DOHH2 (cell line): ENCODE measurements around the gene SCG5.

Experiments used
- H3F3A ChIP-seq: fragments of 200-600 bp; sonication (generic), shearing (Covaris generic); 2 replicates; pipeline ENCODE4 v1.6.0; 2016; ENCODE audit warnings: antibody characterized with exemption, mild to moderate bottlenecking; ENCODE audit not compliant: control insufficient read depth, insufficient read depth
- H3K27ac ChIP-seq: fragments of 200-600 bp; sonication (generic); 2 replicates; pipeline ENCODE4 v1.5.1; 2014; ENCODE audit warnings: low read depth, mild to moderate bottlenecking, low read length, moderate library complexity
- H3K27me3 ChIP-seq: fragments of 200-600 bp; sonication (generic); 2 replicates; pipeline ENCODE4 v1.6.1; 2014; ENCODE audit warnings: mild to moderate bottlenecking, low read length, mixed read lengths; ENCODE audit not compliant: control insufficient read depth
- H3K36me3 ChIP-seq: fragments of 200-600 bp; sonication (generic); 2 replicates; pipeline ENCODE4 v1.6.1; 2014; ENCODE audit warnings: mild to moderate bottlenecking, low read length, moderate library complexity, mixed read lengths; ENCODE audit not compliant: control insufficient read depth
- H3K4me1 ChIP-seq: fragments of 200-600 bp; sonication (generic); 2 replicates; pipeline ENCODE4 v1.6.1; 2014; ENCODE audit warnings: mild to moderate bottlenecking, low read length, mixed read lengths; ENCODE audit not compliant: control insufficient read depth
- H3K4me2 ChIP-seq: fragments of 200-600 bp; sonication (generic); 2 replicates; pipeline ENCODE4 v1.6.0; 2014; ENCODE audit warnings: mild to moderate bottlenecking, low read length, moderate library complexity
- H3K4me3 ChIP-seq: fragments of 200-600 bp; sonication (generic); 2 replicates; pipeline ENCODE4 v1.5.1; 2014; ENCODE audit warnings: mild to moderate bottlenecking, low read length, mixed read lengths
- H3K79me2 ChIP-seq: fragments of 200-600 bp; sonication (generic); 2 replicates; pipeline ENCODE4 v1.6.1; 2014; ENCODE audit warnings: mild to moderate bottlenecking, low read length, mixed read lengths; ENCODE audit not compliant: control insufficient read depth
- H3K9me2 ChIP-seq: fragments of 200-600 bp; sonication (generic); replicated peaks from 2 replicates; pipeline ENCODE4 v1.6.1; 2014; ENCODE audit warnings: mild to moderate bottlenecking, low read length, mixed read lengths; ENCODE audit not compliant: control insufficient read depth
- H3K9me3 ChIP-seq: fragments of 200-600 bp; sonication (generic); 2 replicates; pipeline ENCODE4 v1.6.1; 2014; ENCODE audit warnings: antibody characterized with exemption, low read length, mixed read lengths; ENCODE audit not compliant: control insufficient read depth, insufficient read depth
- H4K20me1 ChIP-seq: fragments of 200-600 bp; sonication (generic); 2 replicates; pipeline ENCODE4 v1.6.0; 2014; ENCODE audit warnings: low read depth, mild to moderate bottlenecking, antibody characterized with exemption, low read length, moderate library complexity; ENCODE audit not compliant: control insufficient read depth, insufficient read depth
- CTCF ChIP-seq: fragments of 200-600 bp; sonication (generic); IDR thresholded peaks from one replicate; pipeline ENCODE4 v1.5.1; 2014; ENCODE audit warnings: antibody characterized with exemption, mild to moderate bottlenecking, low read depth, low read length; ENCODE audit not compliant: poor library complexity, severe bottlenecking
- EZH2phosphoT487 ChIP-seq: fragments of 200-600 bp; sonication (generic); IDR thresholded peaks from 2 replicates; pipeline ENCODE4 v1.6.1; 2017; ENCODE audit warnings: borderline replicate concordance, mild to moderate bottlenecking, antibody characterized with exemption, low read length, moderate library complexity, mixed read lengths

The SCG5 gene

GRCh38 chr15:32722136-32722535 is 80.6 kb downstream of the SCG5 start:
- Histone ChIP-seq H3K4me1 (no peaks in the 10 kb centered on the region), H3K27me3 (peaks cover 4% of the 10 kb centered on the region), H3K27ac (no peak overlapping the region), H3K4me3 (no peak overlapping the region), H3K9me2 (no peaks in the 10 kb centered on the region), H3K79me2 (no peaks in the 10 kb centered on the region), H4K20me1 (no peaks in the 10 kb centered on the region), H3F3A (no peaks in the 10 kb centered on the region), H3K4me2 (no peak overlapping the region), H3K9me3 (no peaks in the 10 kb centered on the region; the same call in 1 of the 2 replicates), H3K36me3 (no peaks in the 10 kb centered on the region)
- TF ChIP-seq EZH2phosphoT487 (no peak), CTCF (no peak)

- Histone ChIP-seq H3K9me2 (no peaks in the 10 kb centered on the region), H3K4me1 (no peaks in the 10 kb centered on the region), H3K27ac (no peak overlapping the region), H4K20me1 (no peaks in the 10 kb centered on the region), H3F3A (no peaks in the 10 kb centered on the region), H3K4me2 (no peak overlapping the region), H3K36me3 (no peaks in the 10 kb centered on the region), H3K4me3 (no peak overlapping the region), H3K79me2 (no peaks in the 10 kb centered on the region), H3K9me3 (no peaks in the 10 kb centered on the region; the same call in 1 of the 2 replicates), H3K27me3 (peaks cover 4% of the 10 kb centered on the region; the same call in 1 of the 2 replicates)
- TF ChIP-seq EZH2phosphoT487 (no peak), CTCF (no peak)
These were observed 81.8 kb downstream of the SCG5 start for GRCh38 chr15:32723171-32723948.

GRCh38 chr15:32729700-32730395 is 88.3 kb downstream of the SCG5 start:
- Histone ChIP-seq H3K4me1 (no peaks in the 10 kb centered on the region), H3K27ac (no peak overlapping the region), H3K4me2 (no peak overlapping the region), H3K9me2 (no peaks in the 10 kb centered on the region), H3K27me3 (0 out of 2 replicates have a peak, but pooled peaks cover 2% of the 10 kb centered on the region), H3F3A (no peaks in the 10 kb centered on the region), H3K79me2 (no peaks in the 10 kb centered on the region), H3K4me3 (no peak overlapping the region), H3K36me3 (no peaks in the 10 kb centered on the region), H3K9me3 (no peaks in the 10 kb centered on the region), H4K20me1 (no peaks in the 10 kb centered on the region)
- TF ChIP-seq EZH2phosphoT487 (no peak), CTCF (no peak)
